HEK293 (cell line): ENCODE data around the gene RNF111.

Experiments
- ATF2 ChIP-seq: fragments of 450-650 bp; formaldehyde crosslinking; IDR thresholded peaks from 2 replicates; pipeline ENCODE4 v1.5.1; 2016; ENCODE audit warnings: missing biosample characterization, missing genetic modification characterization, low read depth
- BCL11A ChIP-seq: fragments of 450-650 bp; formaldehyde crosslinking; IDR thresholded peaks from 2 replicates; pipeline ENCODE4 v1.5.1; 2016; ENCODE audit warnings: low read depth, missing biosample characterization, missing genetic modification characterization
- HOXC10 ChIP-seq: sonication (generic); formaldehyde crosslinking; IDR thresholded peaks from 2 replicates; pipeline ENCODE4 v1.8.1; 2023; ENCODE audit warnings: mild to moderate bottlenecking, missing genetic modification reagents
- KLF10 ChIP-seq: fragments of 450-650 bp; IDR thresholded peaks from 2 replicates; pipeline ENCODE4 v1.5.1; 2018; ENCODE audit warnings: missing biosample characterization, mild to moderate bottlenecking, missing genetic modification characterization
- MYNN ChIP-seq: fragments of 450-650 bp; formaldehyde crosslinking; IDR thresholded peaks from 2 replicates; pipeline ENCODE4 v1.5.1; 2016; ENCODE audit warnings: missing biosample characterization, missing genetic modification characterization, borderline replicate concordance
- PRDM10 ChIP-seq: fragments of 450-650 bp; formaldehyde crosslinking; IDR thresholded peaks from 2 replicates; pipeline ENCODE4 v1.5.1; 2016; ENCODE audit warnings: missing biosample characterization, missing genetic modification characterization
- ZBTB1 ChIP-seq: fragments of 450-650 bp; formaldehyde crosslinking; IDR thresholded peaks from 2 replicates; pipeline ENCODE4 v1.5.1; 2016; ENCODE audit warnings: missing biosample characterization, missing genetic modification characterization
- ZFP37 ChIP-seq: fragments of 450-650 bp; formaldehyde crosslinking; IDR thresholded peaks from 2 replicates; pipeline ENCODE4 v1.5.1; 2016; ENCODE audit warnings: missing biosample characterization, missing genetic modification characterization
- ZIC2 ChIP-seq: fragments of 450-650 bp; formaldehyde crosslinking; IDR thresholded peaks from 2 replicates; pipeline ENCODE4 v1.5.1; 2016; ENCODE audit warnings: missing biosample characterization, missing genetic modification characterization
- ZNF132 ChIP-seq: fragments of 450-650 bp; formaldehyde crosslinking; IDR thresholded peaks from 2 replicates; pipeline ENCODE4 v1.5.1; 2017; ENCODE audit warnings: missing biosample characterization, missing genetic modification characterization, borderline replicate concordance
- ZNF146 ChIP-seq: fragments of 450-650 bp; formaldehyde crosslinking; IDR thresholded peaks from 2 replicates; pipeline ENCODE4 v1.5.1; 2016; ENCODE audit warnings: missing biosample characterization, missing genetic modification characterization
- ZNF211 ChIP-seq: fragments of 450-650 bp; formaldehyde crosslinking; IDR thresholded peaks from 2 replicates; pipeline ENCODE4 v1.5.1; 2016; ENCODE audit warnings: low read depth, missing biosample characterization, missing genetic modification characterization
- ZNF248 ChIP-seq: fragments of 450-650 bp; formaldehyde crosslinking; IDR thresholded peaks from 2 replicates; pipeline ENCODE4 v1.5.1; 2017; ENCODE audit warnings: missing biosample characterization, missing genetic modification characterization
- ZNF292 ChIP-seq: fragments of 450-650 bp; formaldehyde crosslinking; IDR thresholded peaks from 2 replicates; pipeline ENCODE4 v1.5.1; 2016; ENCODE audit warnings: low read depth, missing biosample characterization, missing genetic modification characterization, borderline replicate concordance
- ZNF302 ChIP-seq: fragments of 450-650 bp; formaldehyde crosslinking; IDR thresholded peaks from 2 replicates; pipeline ENCODE4 v1.5.1; 2016; ENCODE audit warnings: missing biosample characterization, missing genetic modification characterization, low read depth
- ZNF366 ChIP-seq: fragments of 450-650 bp; formaldehyde crosslinking; conservative IDR thresholded peaks from 2 replicates; pipeline ENCODE4 v1.5.1; 2016; ENCODE audit warnings: missing biosample characterization, missing genetic modification characterization
- ZNF391 ChIP-seq: fragments of 450-650 bp; formaldehyde crosslinking; IDR thresholded peaks from 2 replicates; pipeline ENCODE4 v1.5.1; 2016; ENCODE audit warnings: low read depth, missing biosample characterization, missing genetic modification characterization, borderline replicate concordance
- ZNF404 ChIP-seq: fragments of 450-650 bp; formaldehyde crosslinking; IDR thresholded peaks from 2 replicates; pipeline ENCODE4 v1.5.1; 2017; ENCODE audit warnings: missing biosample characterization, missing genetic modification characterization
- ZNF449 ChIP-seq: fragments of 450-650 bp; formaldehyde crosslinking; IDR thresholded peaks from 2 replicates; pipeline ENCODE4 v1.5.1; 2017; ENCODE audit warnings: missing biosample characterization, mild to moderate bottlenecking, missing genetic modification characterization, moderate library complexity
- ZNF513 ChIP-seq: fragments of 450-650 bp; IDR thresholded peaks from 2 replicates; pipeline ENCODE4 v1.5.1; 2018; ENCODE audit warnings: missing biosample characterization, missing genetic modification characterization
- ZNF580 ChIP-seq: fragments of 450-650 bp; formaldehyde crosslinking; IDR thresholded peaks from 2 replicates; pipeline ENCODE4 v1.5.1; 2016; ENCODE audit warnings: missing biosample characterization, missing genetic modification characterization
- ZNF596 ChIP-seq: fragments of 450-650 bp; IDR thresholded peaks from 2 replicates; pipeline ENCODE4 v1.5.0; 2018; ENCODE audit warnings: missing biosample characterization, mild to moderate bottlenecking, missing genetic modification characterization, moderate library complexity
- ZNF629 ChIP-seq: fragments of 450-650 bp; formaldehyde crosslinking; IDR thresholded peaks from 2 replicates; pipeline ENCODE4 v1.5.1; 2017; ENCODE audit warnings: missing biosample characterization, missing genetic modification characterization
- ZSCAN23 ChIP-seq: fragments of 450-650 bp; formaldehyde crosslinking; IDR thresholded peaks from 2 replicates; pipeline ENCODE4 v1.5.1; 2016; ENCODE audit warnings: missing biosample characterization, missing genetic modification characterization
- TF ChIP-seq, protein P1 (sequence below): fragments of 450-650 bp; formaldehyde crosslinking; optimal IDR thresholded peaks from 2 replicates; pipeline ENCODE3; 2016; ENCODE audit warnings: missing biosample characterization, mild to moderate bottlenecking, missing genetic modification characterization
- TF ChIP-seq, protein P2 (sequence below): fragments of 450-650 bp; formaldehyde crosslinking; IDR thresholded peaks from 2 replicates; pipeline ENCODE4 v1.5.1; 2016; ENCODE audit warnings: missing biosample characterization, missing genetic modification characterization
- TF ChIP-seq, protein P3 (sequence below): fragments of 450-650 bp; formaldehyde crosslinking; IDR thresholded peaks from 2 replicates; pipeline ENCODE4; 2016; ENCODE audit warnings: missing biosample characterization, missing genetic modification characterization

RNF111 gene

DNA sequence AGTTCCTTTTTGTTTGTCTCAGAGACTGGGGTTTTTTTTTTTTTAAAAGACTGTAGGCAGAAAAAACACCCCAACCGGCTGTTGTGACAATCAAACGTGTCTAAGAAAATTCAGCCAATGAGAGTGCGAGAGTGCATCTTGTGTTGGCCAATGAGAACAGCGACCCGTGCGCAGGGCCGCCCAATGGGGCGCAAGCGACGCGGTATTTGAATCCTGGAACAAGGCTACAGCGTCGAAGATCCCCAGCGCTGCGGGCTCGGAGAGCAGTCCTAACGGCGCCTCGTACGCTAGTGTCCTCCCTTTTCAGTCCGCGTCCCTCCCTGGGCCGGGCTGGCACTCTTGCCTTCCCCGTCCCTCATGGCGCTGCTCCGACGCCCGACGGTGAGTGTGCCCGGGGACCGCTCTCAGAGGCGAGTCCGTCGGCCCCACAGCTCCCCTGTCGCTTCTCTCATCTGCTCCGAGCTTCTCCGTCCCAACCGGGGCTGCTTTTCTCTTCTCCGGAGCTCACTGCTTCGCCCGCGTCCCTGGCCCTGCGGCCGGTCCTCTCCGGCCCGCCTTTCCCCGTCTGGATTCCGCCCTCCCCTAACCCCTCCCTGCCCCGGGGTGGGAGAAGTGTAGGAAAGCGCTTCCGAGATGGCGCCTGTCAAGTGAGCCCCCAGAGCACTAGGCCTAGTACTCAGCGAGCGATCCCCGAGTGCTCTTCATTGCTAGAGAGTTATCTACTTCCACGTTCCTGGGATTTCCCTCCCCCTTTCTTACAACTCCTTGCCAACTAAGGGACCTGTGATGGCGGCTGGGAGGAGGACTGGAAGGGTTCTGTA, 117.7 kb downstream of the RNF111 start, which contains the start of gene CCNB2 (continued):
- TF ChIP-seq PRDM10 (tag by site-specific recombination) (no peak), ZNF449 (tag by site-specific recombination) (no peak; the same call in 1 of the 2 replicates), ZIC2 (no peak), MYNN (tag by site-specific recombination) (no peak), ZNF292 (tag by site-specific recombination) (no peak), ZBTB1 (tag by site-specific recombination) (no peak), ZNF366 (tag by site-specific recombination) (no peak), ZNF211 (tag by site-specific recombination) (no peak), ZNF513 (tag by site-specific recombination) (no peak), ZNF146 (no peak), ZNF580 (tag by site-specific recombination) (no peak), HOXC10 (CRISPR knock-in tag) (no peak), ZNF404 (no peak), ZNF132 (tag by site-specific recombination) (no peak), ZNF302 (tag by site-specific recombination) (no peak), ZNF391 (tag by site-specific recombination) (no peak), ZFP37 (tag by site-specific recombination) (peak; percentile 58; the same call in 1 of the 2 replicates), KLF10 (tag by site-specific recombination) (no peak), ZNF629 (0 out of 2 replicates have a peak, but pooled peaks have one; percentile 23), ZNF596 (no peak), BCL11A (tag by site-specific recombination) (no peak), ZSCAN23 (tag by site-specific recombination) (peak; percentile 58; the same call in 1 of the 2 replicates), ZNF248 (no peak), ATF2 (tag by site-specific recombination) (no peak)
- TF ChIP-seq, protein P1, sequence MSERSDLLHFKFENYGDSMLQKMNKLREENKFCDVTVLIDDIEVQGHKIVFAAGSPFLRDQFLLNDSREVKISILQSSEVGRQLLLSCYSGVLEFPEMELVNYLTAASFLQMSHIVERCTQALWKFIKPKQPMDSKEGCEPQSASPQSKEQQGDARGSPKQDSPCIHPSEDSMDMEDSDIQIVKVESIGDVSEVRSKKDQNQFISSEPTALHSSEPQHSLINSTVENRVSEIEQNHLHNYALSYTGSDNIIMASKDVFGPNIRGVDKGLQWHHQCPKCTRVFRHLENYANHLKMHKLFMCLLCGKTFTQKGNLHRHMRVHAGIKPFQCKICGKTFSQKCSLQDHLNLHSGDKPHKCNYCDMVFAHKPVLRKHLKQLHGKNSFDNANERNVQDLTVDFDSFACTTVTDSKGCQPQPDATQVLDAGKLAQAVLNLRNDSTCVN (tag by site-specific recombination): peak; percentile 28
- TF ChIP-seq, protein P2, sequence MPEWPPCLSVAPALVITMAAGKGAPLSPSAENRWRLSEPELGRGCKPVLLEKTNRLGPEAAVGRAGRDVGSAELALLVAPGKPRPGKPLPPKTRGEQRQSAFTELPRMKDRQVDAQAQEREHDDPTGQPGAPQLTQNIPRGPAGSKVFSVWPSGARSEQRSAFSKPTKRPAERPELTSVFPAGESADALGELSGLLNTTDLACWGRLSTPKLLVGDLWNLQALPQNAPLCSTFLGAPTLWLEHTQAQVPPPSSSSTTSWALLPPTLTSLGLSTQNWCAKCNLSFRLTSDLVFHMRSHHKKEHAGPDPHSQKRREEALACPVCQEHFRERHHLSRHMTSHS: no peak
- TF ChIP-seq, protein P3, sequence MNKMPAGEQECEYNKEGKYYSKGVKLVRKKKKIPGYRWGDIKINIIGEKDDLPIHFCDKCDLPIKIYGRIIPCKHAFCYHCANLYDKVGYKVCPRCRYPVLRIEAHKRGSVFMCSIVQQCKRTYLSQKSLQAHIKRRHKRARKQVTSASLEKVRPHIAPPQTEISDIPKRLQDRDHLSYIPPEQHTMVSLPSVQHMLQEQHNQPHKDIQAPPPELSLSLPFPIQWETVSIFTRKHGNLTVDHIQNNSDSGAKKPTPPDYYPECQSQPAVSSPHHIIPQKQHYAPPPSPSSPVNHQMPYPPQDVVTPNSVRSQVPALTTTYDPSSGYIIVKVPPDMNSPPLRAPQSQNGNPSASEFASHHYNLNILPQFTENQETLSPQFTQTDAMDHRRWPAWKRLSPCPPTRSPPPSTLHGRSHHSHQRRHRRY (tag by site-specific recombination): no peak
